ENCODE measurements around the gene ING4.
"Not testable (repeated sequence)": the region's sequence is repeated elsewhere in the genome, so short reads cannot be mapped to it uniquely, and the experiment has no call there.

Gene ING4

GRCh38 chr12:6662906-6663742, at the start of gene ING4:
ING4 (minus strand) TSS chr12:6663119; CDS start chr12:6663101, 18 bp downstream.
- H3K27me3 Mint-ChIP-seq, result no peaks in the 10 kb centered on the region
- H3K4me1 Mint-ChIP-seq, result peaks cover 36% of the 10 kb centered on the region
- H3K27ac Mint-ChIP-seq, result peak within 1 kb of the TSS; percentile 83
- ATAC-seq, result peak; percentile 100
- H3K4me3 Mint-ChIP-seq, result peak within 1 kb of the TSS; percentile 90
- no peaks in the 10 kb centered on the region for H3K9me3 Mint-ChIP-seq
- H3K36me3 Mint-ChIP-seq, result peaks cover 27% of the 10 kb centered on the region

- Mint-ChIP-seq H3K27ac (no peak overlapping the region), H3K36me3 (no peaks in the 10 kb centered on the region), H3K4me3 (no peak overlapping the region), H3K9me3 (no peaks in the 10 kb centered on the region), H3K27me3 (peaks cover 50% of the 10 kb centered on the region), H3K4me1 (peaks cover 6% of the 10 kb centered on the region)
- ATAC-seq, result no peak
Observed at GRCh38 chr12:6708960-6709394, 46.1 kb upstream of the ING4 start.

- peaks cover 56% of the 10 kb centered on the region for H3K27me3 Mint-ChIP-seq
- not testable (repeated sequence) for ATAC-seq, H3K4me1 Mint-ChIP-seq, H3K36me3 Mint-ChIP-seq, H3K9me3 Mint-ChIP-seq, H3K4me3 Mint-ChIP-seq, H3K27ac Mint-ChIP-seq
Observed at GRCh38 chr12:6708351-6708750, 45.4 kb upstream of the ING4 start.

- Mint-ChIP-seq H3K4me1 (peaks cover 20% of the 10 kb centered on the region), H3K27ac (no peak overlapping the region), H3K4me3 (no peak overlapping the region), H3K36me3 (peaks cover 6% of the 10 kb centered on the region), H3K9me3 (peaks cover 3% of the 10 kb centered on the region), H3K27me3 (peaks cover 77% of the 10 kb centered on the region)
- no peak for ATAC-seq
Observed at GRCh38 chr12:6703631-6704030, 40.7 kb upstream of the ING4 start.

GRCh38 chr12:6701078-6701768, 38.3 kb upstream of the ING4 start:
- no peak for ATAC-seq
- Mint-ChIP-seq H3K27ac (no peak overlapping the region), H3K36me3 (peaks cover 6% of the 10 kb centered on the region), H3K4me3 (peak overlapping the region; percentile 63), H3K4me1 (peaks cover 41% of the 10 kb centered on the region), H3K27me3 (peaks cover 65% of the 10 kb centered on the region), H3K9me3 (peaks cover 3% of the 10 kb centered on the region)

- Mint-ChIP-seq H3K4me3 (peak within 1 kb of the TSS; percentile 73), H3K27me3 (peaks cover 63% of the 10 kb centered on the region), H3K4me1 (peaks cover 46% of the 10 kb centered on the region), H3K27ac (peak within 1 kb of the TSS; percentile 62), H3K9me3 (peaks cover 3% of the 10 kb centered on the region), H3K36me3 (peaks cover 6% of the 10 kb centered on the region)
- ATAC-seq, result peak; percentile 3
Observed at GRCh38 chr12:6700646-6701051, 37.7 kb upstream of the ING4 start, which contains the start of gene PIANP. PIANP (minus strand) TSS chr12:6700815; CDS start chr12:6698061, 2,754 bp downstream.

- peaks cover 3% of the 10 kb centered on the region for H3K9me3 Mint-ChIP-seq
- H3K4me3 Mint-ChIP-seq, result peak overlapping the region; percentile 73
- H3K27me3 Mint-ChIP-seq, result peaks cover 58% of the 10 kb centered on the region
- H3K36me3 Mint-ChIP-seq, result peaks cover 6% of the 10 kb centered on the region
- no peak for ATAC-seq
- H3K4me1 Mint-ChIP-seq, result peaks cover 52% of the 10 kb centered on the region
- H3K27ac Mint-ChIP-seq, result peak overlapping the region; percentile 62
Observed at GRCh38 chr12:6699989-6700645, 37.2 kb upstream of the ING4 start.

- ATAC-seq, result no peak
- H3K4me1 Mint-ChIP-seq, result peaks cover 59% of the 10 kb centered on the region
Observed at GRCh38 chr12:6699259-6699988, 36.5 kb upstream of the ING4 start.

GRCh38 chr12:6698352-6699046, 35.6 kb upstream of the ING4 start:
- Mint-ChIP-seq H3K27ac (peak overlapping the region; percentile 62), H3K27me3 (peaks cover 42% of the 10 kb centered on the region), H3K4me1 (peaks cover 68% of the 10 kb centered on the region), H3K36me3 (peaks cover 6% of the 10 kb centered on the region), H3K4me3 (no peak overlapping the region), H3K9me3 (peaks cover 3% of the 10 kb centered on the region)
- ATAC-seq, result no peak

More at GRCh38 chr12:6699259-6699988, 36.5 kb upstream of the ING4 start:
- Mint-ChIP-seq H3K9me3 (peaks cover 3% of the 10 kb centered on the region), H3K36me3 (peaks cover 6% of the 10 kb centered on the region), H3K27me3 (peaks cover 51% of the 10 kb centered on the region), H3K27ac (peak overlapping the region; percentile 62), H3K4me3 (peak overlapping the region; percentile 73)

- Mint-ChIP-seq H3K4me3 (no peak overlapping the region), H3K9me3 (peaks cover 3% of the 10 kb centered on the region), H3K27ac (peak overlapping the region; percentile 62), H3K36me3 (peaks cover 6% of the 10 kb centered on the region), H3K4me1 (peaks cover 72% of the 10 kb centered on the region), H3K27me3 (peaks cover 34% of the 10 kb centered on the region)
- no peak for ATAC-seq
Observed at GRCh38 chr12:6697584-6698351, 34.8 kb upstream of the ING4 start.

- ATAC-seq, result peak; percentile 92
- Mint-ChIP-seq H3K4me3 (peak overlapping the region; percentile 13), H3K4me1 (peaks cover 73% of the 10 kb centered on the region), H3K9me3 (peaks cover 3% of the 10 kb centered on the region), H3K27me3 (peaks cover 26% of the 10 kb centered on the region), H3K27ac (peak overlapping the region; percentile 28), H3K36me3 (peaks cover 8% of the 10 kb centered on the region)
Observed at GRCh38 chr12:6696690-6697583, 34.0 kb upstream of the ING4 start.

GRCh38 chr12:6695313-6696045, 32.6 kb upstream of the ING4 start:
- H3K4me1 Mint-ChIP-seq, result peaks cover 74% of the 10 kb centered on the region
- no peak overlapping the region for H3K27ac Mint-ChIP-seq
- no peak overlapping the region for H3K4me3 Mint-ChIP-seq
- ATAC-seq, result peak; percentile 40
- H3K9me3 Mint-ChIP-seq, result no peaks in the 10 kb centered on the region
- peaks cover 4% of the 10 kb centered on the region for H3K36me3 Mint-ChIP-seq
- H3K27me3 Mint-ChIP-seq, result peaks cover 14% of the 10 kb centered on the region

Measured in stimulated activated memory B cell treated with anti-CD40 and anti-IgM and Interleukin-4, amounts not matched to agents 10 μg/mL and 1 μg/mL and 100 μg/mL, for 72 hours (primary cell).